Suppressor macrophage treated with lipopolysaccharide for 1 hour (primary cell): Measurements from ENCODE around the gene A2M.
A peak's percentile ranks its signal among the peaks of the same experiment; 100 is the strongest.

Experiments
- DNase-seq, 3 donors: peaks; one replicate each; pipeline ENCODE4 v3.0.0-alpha.2; 2020 to 2022

Gene A2M

DNA sequence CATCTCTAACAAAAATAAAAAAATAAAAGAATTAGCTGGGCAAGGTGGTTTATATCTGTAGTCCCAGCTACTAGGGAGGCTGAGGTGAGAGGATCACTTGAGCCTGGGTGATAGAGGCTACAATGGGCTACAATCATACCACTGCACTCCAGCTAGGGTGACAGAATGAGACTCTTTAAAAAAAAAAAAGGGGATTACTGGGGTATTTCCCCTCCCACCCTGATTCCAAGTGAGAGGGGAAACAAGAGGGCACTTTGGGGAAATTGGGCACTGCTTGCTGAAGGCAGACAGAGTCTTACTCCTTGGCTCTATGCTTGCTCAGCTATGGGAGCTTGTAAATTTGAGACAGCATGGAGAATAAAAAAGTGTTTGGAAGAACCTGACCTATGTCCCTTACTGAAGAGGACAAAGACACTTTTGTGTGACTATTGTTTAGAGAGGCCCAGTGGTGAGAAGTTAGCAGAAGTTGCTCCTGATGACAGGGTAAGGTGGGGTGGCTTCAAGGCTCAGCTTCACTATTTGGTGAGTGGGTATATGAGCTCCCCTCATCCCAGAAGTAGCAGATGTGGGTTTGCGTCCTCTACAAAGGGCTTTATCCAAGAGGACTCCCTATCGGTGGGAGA lies 82.3 kb downstream of the A2M start:
- DNase-seq = peak; percentile 74 to 84 (median 77)

DNA sequence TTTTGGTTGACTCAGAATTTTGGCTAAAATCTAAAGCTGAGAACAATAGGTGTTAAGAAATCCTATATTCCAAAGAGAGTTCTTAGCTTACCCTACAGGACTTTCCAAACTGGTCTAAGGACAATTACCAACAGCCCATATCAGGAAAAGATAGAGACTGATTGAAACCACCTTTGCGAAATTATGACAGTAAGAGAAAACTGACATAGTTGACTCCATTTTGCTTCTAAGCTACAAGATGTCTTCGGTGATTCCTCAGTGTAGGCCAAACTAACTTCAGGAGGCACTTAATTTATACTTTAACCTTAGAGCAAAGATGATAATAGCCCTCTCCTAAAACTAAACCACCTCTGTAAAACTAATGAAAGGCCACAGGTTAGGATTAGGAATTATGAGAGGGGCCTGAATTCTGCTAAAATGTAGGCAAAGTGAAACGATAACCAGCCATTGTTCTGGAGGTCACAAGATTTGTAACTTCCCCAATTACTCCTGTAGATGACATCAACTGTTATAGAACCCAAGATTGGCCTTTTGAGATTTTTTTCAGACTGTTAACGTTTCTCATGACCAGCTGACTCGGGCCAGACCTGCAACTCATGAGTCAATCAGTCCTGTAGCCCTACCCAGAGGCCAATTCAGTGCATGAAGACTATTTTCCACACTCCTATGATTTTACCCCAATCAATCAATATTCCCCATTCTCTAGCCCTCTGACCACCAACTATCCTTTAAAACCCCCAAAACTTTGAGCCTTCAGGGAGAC lies 83.3 kb downstream of the A2M start:
- peak; percentile 87 to 95 (median 92) for DNase-seq

DNA sequence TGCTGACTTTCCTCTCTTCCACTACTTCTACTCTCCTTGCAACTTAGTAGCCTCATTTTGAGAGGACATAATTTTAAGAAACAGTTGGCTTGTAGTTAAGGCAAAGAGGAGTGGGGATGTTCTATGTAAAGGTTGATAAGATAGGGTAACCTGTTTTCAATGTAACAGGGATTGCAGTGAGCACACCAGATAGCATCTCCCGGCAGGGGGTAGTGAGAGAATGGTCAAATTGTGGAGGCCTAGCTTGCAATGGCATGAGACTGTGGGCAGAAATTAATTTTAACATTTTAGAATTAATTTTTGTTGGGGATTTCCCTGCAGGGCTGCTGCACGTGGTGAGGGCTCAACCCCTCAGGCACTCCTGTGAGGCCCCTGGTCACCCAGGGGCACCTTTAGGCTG lies 84.9 kb downstream of the A2M start:
- DNase-seq = no peak

DNA sequence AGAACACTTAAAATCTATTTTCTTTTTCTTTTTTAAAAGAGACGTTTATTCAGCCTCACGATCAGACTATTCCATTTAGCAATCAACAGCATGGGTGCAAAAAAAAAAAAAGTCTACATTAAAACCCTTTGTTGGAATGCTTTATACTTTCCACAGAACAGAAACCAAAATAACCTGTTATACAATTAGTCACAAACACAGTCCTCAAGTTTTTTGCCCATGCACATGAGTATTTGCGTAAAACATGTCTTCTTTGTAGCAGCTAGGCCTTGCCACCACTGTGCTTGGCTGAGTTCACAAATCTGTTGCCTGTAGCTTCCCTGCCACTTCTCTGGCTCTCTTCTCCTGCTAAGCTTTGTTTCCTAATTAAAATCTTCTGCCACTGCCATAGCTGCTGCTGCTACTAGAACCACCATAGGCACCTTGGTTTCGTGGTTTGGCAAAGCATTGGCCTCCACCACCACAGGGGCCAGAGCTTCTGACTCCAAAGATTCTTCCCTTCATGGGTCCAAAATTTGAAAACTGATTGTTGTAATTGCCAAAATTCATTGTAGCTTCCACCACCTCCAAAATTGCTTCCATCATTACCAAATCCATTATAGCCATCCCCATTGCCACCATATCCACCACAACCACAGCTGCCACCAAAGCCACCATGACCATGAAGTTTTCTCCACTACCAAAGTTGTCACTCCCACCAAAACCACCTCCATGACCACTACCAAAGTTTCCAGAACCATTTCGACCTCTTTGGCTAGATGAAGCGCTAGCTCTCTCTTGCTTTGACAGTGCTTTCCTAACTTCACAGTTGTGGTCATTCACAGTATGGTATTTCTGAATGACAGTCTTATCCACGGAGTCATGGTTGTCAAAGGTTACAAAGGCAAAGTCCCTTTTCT lies 88.3 kb downstream of the A2M start:
- DNase-seq = no peak

DNA sequence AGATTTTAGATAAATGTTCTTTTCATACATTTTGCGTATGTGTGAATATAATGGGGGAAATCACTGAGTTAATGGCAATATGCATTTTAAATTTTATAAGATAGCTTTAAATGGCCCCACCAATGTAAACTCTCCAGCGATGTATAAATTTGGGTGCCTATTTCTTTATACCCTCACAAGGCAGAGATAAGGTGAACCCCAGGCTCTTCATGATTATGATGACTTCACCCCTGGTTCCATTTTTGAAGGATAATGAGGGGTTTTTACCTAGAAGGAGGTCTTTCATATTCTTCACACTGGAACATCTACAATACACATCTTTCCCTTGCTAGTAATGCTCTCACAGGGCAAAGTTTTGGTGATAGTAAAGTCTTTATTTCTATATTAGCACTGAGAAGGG lies 91.2 kb downstream of the A2M start:
- DNase-seq = no peak

DNA sequence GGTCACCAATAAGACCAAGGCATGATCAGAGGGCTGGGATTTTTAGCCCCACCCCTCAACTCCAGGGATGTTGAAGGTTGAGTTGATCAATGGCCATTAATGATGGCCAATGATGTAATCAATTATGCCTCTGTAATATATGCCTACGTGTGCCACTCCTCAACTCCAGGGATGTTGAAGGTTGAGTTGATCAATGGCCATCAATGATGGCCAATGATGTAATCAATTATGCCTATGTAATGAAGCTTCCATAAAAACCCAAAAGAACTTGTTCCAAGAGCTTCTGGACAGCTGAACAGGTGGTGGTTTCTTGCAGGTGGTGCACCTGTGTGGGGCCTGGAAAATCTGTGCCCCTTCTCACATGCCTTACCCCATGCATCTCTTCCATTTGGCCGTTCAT lies 93.1 kb downstream of the A2M start:
- DNase-seq = no peak
